NCI-H82 (cell line): ENCODE measurements around the gene TP73.

Experiments used
- DNase-seq: peaks from one replicate; lab custom pipeline; 2025; lab: John Stamatoyannopoulos, UW

The TP73 gene

DNA sequence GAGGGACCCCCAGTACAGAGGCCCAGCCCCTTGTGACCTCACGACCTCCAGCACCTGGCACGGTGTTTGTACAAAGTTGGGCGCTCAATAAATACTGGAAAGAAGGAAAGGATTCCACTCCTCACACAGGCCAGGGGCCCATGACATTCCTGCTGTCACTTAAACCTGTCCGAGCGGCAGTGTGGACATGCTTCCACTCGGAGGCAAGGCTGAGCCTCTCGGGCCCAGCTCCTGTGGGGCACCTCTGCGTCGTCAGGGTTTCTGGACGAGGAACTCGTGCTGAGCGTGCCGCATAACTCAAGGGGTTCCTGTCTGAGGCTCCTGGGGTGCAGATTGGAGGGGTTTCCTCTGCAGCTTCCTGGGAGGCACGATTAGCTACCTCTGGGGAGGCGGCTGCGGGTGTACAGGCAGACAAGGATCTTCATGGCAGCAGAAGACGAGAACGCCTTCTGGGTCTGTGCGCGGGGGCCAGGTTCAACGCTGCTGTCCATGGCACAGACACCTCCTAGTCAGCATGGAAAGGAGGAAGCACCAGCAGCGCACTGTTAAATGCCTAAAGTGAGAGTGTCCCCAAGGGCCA lies 116.6 kb downstream of the TP73 start:
- DNase-seq, result no peak

DNA sequence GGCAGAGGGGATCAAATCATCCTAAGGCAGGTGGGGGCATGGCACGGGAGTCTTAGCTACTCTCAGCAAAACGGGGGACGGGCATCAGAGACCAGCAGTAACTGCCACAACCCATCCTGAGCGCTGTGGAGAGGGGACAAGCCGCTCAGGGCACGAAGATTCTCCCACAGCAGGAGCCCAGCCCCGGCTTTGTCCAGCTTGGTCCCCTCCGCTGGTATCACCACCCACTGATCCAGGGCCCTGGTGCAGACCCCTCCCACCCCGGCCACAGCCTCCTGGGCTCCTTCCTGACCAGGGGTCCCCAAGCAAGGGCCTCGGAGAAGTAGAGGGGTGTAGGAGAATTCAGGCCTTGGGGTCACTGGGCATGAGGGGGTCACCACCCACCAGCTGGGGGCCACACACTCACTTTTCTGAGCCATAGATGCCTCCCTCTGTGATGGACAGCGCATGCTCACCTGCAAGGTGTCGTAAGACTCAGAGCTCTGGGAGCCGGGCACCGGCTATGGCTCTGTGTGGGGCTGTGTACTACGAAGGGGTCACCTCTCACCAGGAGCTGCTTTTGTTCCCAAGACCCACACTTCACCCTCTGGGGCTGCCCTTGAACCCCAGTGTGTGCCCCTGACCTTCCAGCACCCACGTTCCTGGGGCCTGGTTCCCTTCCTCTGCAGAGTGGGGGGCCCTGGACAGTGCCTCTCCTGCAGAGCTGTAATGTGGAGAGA lies 117.9 kb downstream of the TP73 start:
- DNase-seq, result no peak

DNA sequence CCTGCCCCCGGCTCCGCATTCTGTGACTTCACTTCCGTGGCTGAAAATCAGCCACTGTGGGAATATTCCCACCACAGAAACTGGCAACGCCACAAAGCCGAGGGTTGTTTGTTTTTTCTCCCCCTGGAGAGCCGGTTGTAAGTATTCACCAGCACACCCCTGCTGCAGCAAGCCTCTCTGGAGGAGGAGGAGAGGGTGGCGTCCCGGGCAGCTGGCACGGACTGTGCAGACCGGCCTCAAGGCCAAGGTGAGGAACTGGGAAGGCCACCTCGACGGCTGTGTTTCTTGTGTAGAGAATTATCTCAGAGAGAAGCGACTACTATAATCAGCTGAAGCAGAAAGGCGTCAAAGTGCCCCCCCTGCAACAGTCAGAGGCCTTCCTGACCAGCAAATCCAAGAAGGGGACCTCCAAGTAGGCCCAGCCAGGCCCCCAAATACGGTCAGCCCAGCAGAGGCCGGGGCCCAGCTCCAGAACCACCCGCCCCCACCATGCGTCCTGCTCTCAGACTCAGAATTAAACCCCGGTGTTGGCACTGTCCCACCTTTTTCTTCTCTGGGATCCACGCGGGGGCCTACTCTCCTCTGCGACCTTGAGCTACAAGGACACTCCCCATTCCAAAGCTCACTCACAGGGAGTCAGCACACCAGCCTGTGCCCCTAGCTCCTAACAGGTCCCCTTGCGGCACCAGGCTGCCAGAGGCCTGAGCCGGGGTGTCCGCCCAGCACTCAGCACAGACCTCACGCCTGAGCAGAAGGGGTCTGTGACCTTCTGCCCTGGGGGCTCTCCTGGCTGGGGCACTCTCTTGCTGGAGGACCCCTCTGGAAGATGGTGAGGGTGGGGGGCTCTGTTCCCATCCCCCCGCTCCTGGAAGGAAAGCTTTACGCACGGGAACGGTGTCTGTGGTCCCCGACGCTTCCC lies 119.1 kb downstream of the TP73 start:
- no peak for DNase-seq

DNA sequence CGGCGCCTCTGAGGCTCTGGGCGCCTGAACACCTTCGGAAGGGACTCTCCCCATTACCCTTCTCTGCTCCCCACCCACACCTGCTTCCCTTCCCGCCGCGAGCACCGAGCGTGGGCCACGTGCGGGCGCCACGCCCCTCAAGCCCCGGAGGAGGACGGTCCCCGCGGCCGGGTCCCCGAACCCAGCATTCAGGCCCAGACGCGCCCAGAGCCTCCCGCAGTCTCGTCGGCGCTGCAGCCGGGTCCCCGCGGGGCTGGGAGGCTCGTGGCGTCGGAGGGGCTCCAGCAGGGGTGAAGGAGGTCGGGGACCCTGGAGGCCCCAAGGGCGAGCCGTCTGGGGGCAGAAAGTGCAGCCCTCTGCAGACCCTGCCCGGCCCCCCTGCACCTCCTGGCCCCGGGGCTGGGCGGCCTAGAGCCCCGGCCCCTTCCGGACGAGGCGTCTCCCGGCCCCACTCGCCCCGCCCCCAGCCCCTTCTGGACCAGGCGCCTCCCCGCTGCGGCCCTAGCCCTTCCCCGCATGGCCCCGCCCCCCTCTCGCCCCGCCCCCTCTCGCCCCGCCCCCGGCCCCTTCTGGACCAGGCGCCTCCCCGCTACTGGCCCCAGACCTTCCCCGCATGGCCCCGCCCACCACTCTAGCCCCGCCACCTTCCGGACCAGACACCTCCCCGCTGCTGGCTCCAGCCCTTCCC lies 119.9 kb downstream of the TP73 start:
- DNase-seq, result peak; percentile 96

DNA sequence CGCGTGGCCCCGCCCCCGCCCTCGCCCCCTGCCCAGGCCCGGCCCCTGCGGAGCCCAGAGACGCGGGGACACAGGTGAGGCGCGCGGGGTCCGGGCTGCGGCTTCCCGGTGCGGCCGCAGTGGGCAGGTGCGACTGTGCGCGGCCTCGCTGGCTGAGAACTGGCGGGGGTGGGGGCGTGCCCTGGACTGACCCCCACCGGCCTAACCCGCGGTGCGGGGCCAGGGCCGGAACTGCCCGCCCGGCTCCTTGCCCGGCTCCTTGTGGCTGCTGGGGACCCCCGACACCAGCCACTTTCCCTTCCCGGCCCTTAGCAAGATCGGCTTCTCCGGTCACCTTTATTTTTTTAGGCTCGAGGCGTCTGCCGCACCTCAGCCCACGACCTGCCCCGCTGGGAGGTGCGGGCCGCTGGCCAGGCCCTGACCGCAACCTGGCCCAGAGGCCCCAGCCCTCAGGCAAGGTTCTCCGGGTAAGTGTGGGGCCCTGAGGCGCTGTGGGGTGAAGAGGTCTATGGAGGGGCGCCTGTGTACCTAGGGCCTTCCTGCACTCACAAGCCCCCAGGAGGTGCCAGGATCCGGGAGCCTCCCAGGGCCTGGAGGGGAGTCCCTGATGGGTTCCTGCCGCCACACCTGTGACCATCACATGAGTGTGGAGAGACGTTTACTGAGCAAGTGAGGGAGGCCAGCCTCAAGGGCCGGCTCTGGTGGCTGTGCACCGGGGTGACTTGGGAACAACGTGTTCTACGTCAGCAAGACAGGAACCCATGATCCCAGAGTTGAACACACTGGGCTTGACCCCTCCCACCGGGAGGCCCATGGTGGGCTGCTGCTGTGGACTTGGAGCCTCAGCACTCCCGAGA lies 120.6 kb downstream of the TP73 start, which contains the start of gene SMIM1:
SMIM1 (plus strand) TSS at position 35 of the 857 bp plus-strand sequence. CDS start 2,625 bp downstream, outside the sequence.
- peak; percentile 32 for DNase-seq

DNA sequence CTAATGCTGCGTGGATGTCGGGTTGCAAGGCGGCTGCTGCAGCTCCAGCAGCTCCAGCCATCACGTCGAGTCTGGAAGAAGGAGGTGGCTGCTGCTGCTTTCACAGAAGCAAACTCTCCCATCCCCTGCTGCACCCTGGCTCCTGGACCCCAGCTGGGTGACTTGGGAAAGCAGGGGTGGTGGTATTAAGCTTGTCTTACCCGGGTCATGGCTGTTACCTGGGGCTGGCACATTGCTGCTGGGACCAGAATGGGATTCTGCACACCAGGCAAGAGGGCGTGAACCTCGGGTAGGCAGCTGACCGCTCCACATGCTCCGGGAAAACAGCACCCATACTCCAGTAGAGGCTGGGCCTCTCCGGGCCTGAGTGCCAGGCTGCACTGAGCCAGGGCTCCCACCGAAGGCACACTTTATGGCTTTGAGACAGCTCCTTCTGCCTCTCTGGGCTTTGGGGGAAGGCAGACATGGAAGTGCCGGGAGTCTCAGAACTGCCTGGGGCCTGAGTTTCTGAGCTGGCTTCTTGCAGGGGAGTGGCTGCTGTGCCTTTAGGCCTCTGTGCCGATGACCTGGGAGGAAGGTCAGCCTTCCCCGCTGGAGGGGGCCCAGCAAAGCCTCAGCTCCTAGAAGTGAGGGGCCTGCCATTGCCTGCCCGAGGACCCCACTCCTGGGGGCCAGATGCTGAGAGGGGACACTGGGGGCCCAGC lies 121.4 kb downstream of the TP73 start:
- DNase-seq, result no peak

DNA sequence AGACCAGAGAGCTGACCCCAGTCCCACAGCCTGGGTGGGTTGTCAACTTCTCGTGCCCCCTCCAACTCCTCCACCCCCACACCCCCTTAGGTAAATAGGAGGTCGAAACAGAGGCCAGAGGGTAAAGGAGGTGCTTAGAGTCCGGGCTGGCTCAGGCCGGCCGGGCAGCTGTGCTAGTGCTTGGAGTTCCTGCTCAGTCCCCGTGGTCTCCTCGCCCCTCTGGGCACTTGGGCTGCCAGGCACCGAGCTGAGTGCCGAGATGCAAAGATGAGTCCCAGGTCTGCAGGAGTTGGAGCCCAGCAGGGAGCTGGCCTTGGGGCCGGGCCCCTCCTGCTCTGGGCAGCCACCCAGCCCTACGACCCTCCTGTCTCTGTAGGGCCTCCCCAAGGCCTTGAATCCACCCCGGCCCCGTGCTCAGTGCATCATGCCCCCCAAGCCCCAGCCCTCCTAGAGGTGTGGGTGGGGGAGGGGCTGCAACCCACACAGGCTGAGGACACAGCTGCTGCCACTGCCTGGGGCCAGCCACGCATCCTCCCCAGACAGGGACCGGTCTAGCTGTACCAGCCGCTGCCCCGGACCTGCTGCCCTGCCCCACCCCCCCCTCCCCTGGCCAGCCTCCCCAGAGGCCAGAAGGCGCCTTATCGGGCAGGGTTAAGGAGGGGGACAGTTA lies 122.1 kb downstream of the TP73 start:
- DNase-seq, result no peak

DNA sequence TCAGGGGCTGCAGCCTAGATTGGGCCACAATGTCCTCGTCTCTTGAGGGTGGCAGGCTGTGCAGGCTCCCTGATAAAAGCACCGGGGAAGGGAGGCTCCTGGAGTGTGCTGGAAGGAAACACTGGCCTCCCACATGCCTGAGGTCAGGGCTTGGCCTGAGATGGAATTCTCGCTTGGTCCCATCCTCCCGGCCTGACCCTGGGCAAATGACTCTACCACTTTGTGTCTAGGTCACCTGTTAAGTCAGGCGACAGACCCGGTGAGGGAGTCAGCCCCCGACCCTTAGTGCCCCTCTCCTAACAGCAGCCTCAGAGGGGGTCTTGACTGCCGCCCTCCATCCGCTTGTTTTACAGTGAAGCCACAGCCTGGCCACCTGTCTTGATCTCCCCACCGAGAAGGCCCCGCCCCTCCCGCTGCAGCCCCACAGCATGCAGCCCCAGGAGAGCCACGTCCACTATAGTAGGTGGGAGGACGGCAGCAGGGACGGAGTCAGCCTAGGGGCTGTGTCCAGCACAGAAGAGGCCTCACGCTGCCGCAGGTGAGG lies 122.7 kb downstream of the TP73 start:
- DNase-seq, result no peak

DNA sequence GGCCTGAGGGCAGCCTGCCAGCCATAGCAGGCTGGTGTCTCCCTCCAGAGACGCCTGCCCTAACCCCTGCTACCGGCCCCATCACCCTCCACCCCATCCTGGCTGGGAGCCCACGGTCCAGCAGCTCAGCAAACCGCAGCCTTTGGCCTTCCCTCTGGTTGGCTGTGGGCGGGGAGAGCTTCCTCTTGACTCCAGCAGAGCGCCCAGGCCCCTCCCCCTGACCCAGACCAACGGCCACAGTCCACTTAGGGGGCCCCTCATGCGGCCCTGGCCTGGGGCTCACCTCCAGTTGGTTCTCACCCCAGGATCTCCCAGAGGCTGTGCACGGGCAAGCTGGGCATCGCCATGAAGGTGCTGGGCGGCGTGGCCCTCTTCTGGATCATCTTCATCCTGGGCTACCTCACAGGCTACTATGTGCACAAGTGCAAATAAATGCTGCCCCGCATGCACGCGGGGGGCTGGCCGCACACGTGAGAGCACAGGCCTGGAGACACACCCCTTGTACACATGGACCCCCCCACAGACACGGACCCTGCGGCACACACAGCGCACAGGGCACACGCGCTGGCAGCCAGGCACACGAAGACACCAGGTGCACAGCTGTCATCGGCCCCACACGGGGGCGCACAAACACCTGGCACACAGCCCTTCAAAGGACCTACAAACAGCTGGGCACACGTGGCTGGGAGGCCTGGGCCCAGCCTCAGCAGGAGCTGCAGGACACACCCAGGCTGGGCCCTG lies 123.3 kb downstream of the TP73 start:
- DNase-seq, result peak; percentile 74

DNA sequence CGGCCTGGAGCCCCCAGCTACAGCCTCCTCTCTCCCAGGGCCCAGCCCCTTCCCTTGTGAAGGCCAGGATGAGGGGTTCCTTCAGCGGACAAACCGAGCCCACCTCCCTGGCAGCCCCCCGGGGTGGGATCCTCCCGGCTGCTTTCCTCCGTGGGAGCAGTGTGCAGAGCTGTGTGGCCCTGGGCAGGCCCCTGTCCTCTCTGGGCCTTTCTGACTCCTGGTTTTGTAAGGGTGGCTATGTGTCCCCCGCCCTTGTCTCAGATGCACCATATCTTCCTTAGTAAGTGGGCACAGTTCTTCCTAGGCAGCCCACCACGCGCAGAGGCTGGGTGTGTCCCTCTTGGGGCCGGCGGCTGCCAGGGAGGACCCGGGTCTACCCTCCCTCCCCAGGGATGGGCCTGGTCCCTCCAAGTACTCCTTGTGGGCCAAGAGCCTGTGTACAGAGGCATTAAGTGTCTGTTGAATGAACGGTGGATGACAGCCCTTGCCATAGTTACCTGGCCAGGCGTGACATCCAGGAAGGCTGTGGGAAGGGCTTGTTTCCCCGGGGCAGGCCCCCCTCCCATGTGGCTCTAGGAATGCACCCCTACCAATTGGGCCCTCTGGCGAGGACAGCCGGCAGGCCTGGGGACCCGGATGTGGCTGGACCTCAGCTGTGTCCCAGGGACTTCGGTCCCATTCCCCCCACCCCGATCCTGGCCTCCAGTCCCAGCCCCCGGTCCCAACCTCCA lies 124.1 kb downstream of the TP73 start:
- no peak for DNase-seq

DNA sequence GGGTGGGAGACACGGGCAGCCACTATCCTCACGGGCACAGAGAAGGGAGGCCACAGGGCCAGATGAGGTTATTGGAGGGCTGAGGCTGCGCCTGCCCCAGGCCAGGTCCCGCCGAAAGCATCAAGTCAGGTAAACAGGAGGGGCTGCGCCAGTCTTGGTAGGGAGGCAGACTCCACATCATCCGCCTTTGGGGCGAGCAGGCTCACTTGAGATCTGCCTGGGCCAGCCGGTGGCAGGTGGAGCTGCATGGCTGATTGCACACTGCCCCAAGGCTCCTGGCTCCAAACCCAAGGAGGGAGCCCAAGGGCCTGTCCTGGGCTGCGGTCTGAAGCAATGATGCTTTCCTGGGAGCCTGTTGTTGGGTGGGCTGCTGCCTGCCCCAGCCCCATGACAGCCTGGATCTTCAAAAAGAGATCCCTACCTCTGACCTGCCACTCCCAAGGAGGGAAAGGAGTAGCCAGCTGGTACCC lies 124.8 kb downstream of the TP73 start:
- no peak for DNase-seq

DNA sequence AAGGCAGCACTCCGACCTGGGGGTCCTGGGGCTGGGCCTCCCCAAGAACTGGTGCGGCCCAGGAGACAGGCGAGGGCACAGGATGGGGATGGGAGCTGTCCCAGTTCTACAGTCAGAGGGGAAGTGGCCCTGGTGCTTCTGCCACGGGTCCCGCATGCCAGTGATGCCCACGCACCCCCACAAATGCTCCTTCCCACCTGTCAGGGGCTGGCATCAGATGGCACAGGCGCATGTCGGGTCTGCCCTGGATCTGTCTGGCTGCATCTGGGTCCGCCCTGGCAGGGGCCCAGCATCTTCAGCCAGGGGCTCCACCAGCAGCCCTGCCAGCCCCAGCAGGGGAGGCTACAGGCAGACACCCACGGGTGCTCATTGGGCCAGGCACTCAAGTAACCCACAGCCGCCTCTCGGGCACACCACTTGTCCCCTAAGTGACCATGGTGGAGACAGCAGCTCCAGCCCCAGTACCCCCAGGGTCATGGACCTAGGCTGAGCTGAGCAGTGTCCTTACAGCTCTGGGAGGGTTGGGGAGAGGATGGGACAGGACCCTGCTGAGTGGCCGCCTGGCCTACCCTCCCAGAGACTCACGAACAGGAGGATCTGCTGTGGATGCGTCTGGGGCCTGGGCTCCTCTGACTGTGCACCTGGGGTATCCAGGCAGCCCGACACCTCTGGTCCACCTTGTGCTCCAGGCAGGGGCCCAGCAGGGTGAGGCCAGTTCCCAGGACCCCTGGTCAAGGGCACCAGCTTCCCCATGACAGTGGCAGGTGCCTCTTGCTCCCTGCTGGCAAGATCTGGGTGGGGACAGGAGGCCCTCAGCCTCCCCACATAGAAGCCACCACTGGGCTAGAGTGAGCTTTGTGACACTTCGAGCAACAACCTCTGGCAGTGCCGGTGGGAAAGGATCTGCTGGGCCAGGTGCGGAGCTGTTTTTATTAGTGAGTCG lies 125.6 kb downstream of the TP73 start:
- DNase-seq, result no peak

DNA sequence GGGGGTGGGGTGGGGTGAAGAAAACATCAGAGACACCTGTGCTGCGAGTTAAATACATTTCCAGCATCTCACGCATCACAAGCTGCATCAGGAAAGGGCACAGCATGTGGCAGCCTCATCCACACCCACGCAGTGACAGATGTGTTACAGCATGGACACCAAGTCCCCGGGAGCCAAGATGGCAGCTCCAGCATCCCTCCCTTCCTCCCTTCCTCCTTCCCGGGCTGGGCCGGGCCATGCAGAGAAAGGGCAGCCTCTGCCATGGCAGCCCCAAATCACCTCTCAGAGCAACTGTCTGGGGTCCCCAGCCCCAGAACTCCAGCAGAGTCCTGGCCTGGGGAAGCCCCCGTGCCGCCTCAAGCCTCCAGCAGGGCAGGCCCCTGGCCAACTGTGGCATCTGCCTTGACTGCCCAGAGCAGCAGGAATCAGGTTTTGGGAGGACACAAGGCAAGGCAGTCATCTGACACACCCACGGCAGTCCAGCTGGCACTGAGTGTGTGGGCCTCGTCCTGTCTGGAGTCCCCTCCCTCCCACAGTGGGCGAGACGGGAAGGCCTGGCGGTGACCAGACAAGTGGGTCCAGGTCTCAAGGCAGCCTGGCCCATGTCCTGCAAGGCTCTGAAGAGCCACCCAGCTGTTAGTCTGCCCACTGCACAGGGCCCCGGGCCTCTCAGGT lies 126.4 kb downstream of the TP73 start:
- DNase-seq, result no peak

DNA sequence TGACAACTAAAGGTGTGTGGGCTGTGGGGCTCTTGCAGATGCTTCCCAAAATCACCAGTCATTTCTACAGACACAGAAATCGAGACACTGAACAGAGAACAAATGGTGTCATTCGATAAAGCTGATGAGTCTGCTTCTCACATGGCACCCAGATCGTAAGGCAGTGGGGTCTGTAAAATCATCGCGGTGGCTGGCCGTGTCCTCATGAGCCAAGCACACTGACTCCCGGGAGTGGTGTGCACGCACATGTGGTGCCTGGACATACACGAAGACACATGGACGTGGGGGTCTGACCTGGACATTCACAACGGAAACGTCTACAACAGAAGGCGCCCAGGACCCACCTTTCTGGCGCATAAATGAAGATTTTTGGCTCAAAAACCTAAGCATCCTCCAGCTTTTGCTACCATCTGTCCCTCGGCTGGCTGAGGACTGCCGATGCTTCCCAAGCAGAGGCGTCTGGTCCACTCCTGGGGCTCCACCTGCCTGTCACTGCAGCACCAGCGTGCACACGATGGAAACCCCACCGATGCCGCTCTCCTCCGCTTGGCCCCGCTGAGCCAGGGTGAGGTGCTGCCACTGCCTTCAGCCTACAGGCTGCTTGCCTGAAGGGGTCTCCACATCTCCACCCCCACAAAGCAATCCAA lies 127.1 kb downstream of the TP73 start:
- no peak for DNase-seq

DNA sequence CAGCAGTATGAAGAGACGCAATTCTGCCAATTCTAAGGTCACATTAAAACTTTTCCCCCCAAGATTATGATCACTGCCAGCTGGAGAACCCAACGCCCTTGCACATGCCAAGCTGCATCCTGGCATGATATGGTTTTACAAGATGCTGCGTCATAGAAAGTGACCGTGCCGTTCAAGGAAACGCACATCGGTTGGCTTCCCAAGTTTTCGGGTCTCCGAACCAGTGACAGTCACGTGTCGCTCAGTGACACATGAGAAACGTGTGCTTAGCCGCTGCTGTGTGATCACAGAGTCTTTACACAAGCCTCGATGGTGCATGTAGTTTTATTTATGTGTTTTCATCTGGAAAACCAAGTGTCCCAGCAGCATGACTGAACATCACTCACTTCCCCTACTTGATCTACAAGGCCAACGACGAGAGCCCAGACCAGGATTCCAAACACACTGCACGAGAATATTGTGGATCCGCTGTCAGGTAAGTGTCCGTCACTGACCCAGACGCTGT lies 127.6 kb downstream of the TP73 start:
- DNase-seq, result no peak

DNA sequence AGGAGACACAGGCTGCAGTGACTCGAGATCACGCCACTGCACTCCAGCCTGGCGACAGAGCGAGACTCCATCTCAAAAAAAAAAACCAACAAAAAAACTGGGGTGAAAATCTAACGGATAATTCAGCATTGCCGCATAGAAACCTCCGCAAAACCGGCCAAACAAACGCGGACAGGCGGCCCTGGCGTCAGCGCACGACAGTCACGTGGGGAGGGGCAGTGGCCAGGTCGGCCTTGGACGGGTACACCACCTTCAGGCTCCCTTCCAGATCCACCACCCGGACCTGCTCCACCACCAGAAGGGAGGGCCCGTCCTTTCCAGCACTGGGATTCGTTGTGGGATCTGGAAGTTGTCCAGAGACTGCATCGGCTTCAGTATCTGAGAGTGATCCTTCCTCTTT lies 128.6 kb downstream of the TP73 start:
- no peak for DNase-seq
